GM12878 (cell line): ENCODE measurements around the gene HCRT. TPM values are rescaled to one million over a fixed set of nuclear protein-coding genes. Genes with fewer than 3 reads are reported as not detected.

Experiments used
- ATF7 ChIP-seq: fragments of 450-650 bp; IDR thresholded peaks from 2 replicates; pipeline ENCODE4 v1.6.1; 2016; ENCODE audit warnings: low read depth, mild to moderate bottlenecking
- BRCA1 ChIP-seq: IDR thresholded peaks from 2 replicates; pipeline ENCODE4 v1.6.1; 2011; ENCODE audit warnings: low read depth, low read length, improper control_type of control experiment
- CBX3 ChIP-seq: fragments of 200-600 bp; sonication (generic); IDR thresholded peaks from 2 replicates; pipeline ENCODE4 v1.6.1; 2016; ENCODE audit warnings: low read depth, borderline replicate concordance
- CHD4 ChIP-seq: fragments of 200-600 bp; sonication (generic); IDR thresholded peaks from 2 replicates; pipeline ENCODE4 v1.6.1; 2016; ENCODE audit warnings: mild to moderate bottlenecking
- CREB1 ChIP-seq: IDR thresholded peaks from 2 replicates; pipeline ENCODE4 v1.6.1; 2012; ENCODE audit warnings: low read depth, mild to moderate bottlenecking, inconsistent platforms
- DPF2 ChIP-seq: fragments of 450-650 bp; IDR thresholded peaks from 2 replicates; pipeline ENCODE4 v1.6.1; 2017; ENCODE audit warnings: mild to moderate bottlenecking
- FOS ChIP-seq: IDR thresholded peaks from 3 replicates; pipeline ENCODE4 v1.6.1; 2011; ENCODE audit warnings: borderline replicate concordance; ENCODE audit not compliant: insufficient read length; ENCODE audit errors: extremely low read depth
- GABPA ChIP-seq: IDR thresholded peaks from 2 replicates; pipeline ENCODE4 v1.6.1; 2014; ENCODE audit warnings: antibody characterized with exemption, low read depth, mild to moderate bottlenecking, inconsistent platforms
- JUNB ChIP-seq: IDR thresholded peaks from 2 replicates; pipeline ENCODE4 v1.6.1; 2016; ENCODE audit warnings: antibody characterized with exemption, mild to moderate bottlenecking
- JUND ChIP-seq: IDR thresholded peaks from 2 replicates; pipeline ENCODE4 v1.6.1; 2012; ENCODE audit warnings: low read depth, mild to moderate bottlenecking, low read length, improper control_type of control experiment, moderate library complexity
- KLF5 ChIP-seq: fragments of 450-650 bp; IDR thresholded peaks from 2 replicates; pipeline ENCODE4 v1.6.1; 2014; ENCODE audit warnings: mild to moderate bottlenecking; ENCODE audit not compliant: partially characterized antibody
- NRF1 ChIP-seq: conservative IDR thresholded peaks from 2 replicates; pipeline ENCODE4 v1.6.1; 2011; ENCODE audit warnings: mild to moderate bottlenecking, low read depth, low read length, improper control_type of control experiment
- RB1 ChIP-seq: fragments of 450-650 bp; formaldehyde crosslinking; IDR thresholded peaks from 2 replicates; pipeline ENCODE4 v1.6.1; 2017; ENCODE audit warnings: mild to moderate bottlenecking, borderline replicate concordance
- RBBP5 ChIP-seq: fragments of 200-600 bp; sonication (generic); conservative IDR thresholded peaks from 2 replicates; pipeline ENCODE4 v1.6.1; 2016
- SIX5 ChIP-seq: IDR thresholded peaks from 2 replicates; pipeline ENCODE4 v1.6.1; 2011; ENCODE audit warnings: mild to moderate bottlenecking, low read depth, low read length, moderate library complexity; ENCODE audit not compliant: severe bottlenecking
- SMC3 ChIP-seq: IDR thresholded peaks from 2 replicates; pipeline ENCODE4 v1.6.1; 2011; ENCODE audit warnings: low read length, improper control_type of control experiment, borderline replicate concordance
- STAT3 ChIP-seq: IDR thresholded peaks from 2 replicates; pipeline ENCODE4 v1.6.1; 2011; ENCODE audit warnings: low read depth, low read length, improper control_type of control experiment
- TBL1XR1 ChIP-seq: IDR thresholded peaks from 2 replicates; pipeline ENCODE4 v1.6.1; 2012; ENCODE audit warnings: low read depth, low read length, improper control_type of control experiment
- TCF3 ChIP-seq: IDR thresholded peaks from 2 replicates; pipeline ENCODE4 v1.6.1; 2012; ENCODE audit warnings: low read depth, mild to moderate bottlenecking, low read length, borderline replicate concordance; ENCODE audit not compliant: insufficient read depth
- ZBTB40 ChIP-seq: fragments of 450-650 bp; IDR thresholded peaks from 2 replicates; pipeline ENCODE4 v1.6.1; 2016; ENCODE audit warnings: mild to moderate bottlenecking, moderate library complexity, borderline replicate concordance
- ZNF217 ChIP-seq: fragments of 450-650 bp; IDR thresholded peaks from 2 replicates; pipeline ENCODE4 v1.6.1; 2017; ENCODE audit warnings: antibody characterized with exemption, mild to moderate bottlenecking
- ZNF622 ChIP-seq: fragments of 450-650 bp; IDR thresholded peaks from 2 replicates; pipeline ENCODE4 v1.6.1; 2017; ENCODE audit warnings: mild to moderate bottlenecking, inconsistent platforms
- polyA plus RNA-seq, 11 experiments: library from polyadenylated mRNA; depleted of rRNA in 4 of 11; unstranded in 6 of 11; stranded (reverse) in 5 of 11; fragments of >200 nt; fragmentation: Nextera tagmentation in 4 of 11; fragmentation: Illumina TruSeq in 1 of 11; extraction: Ambion mirVana in 4 of 11; extraction: Trizol in 1 of 11; gene quantifications; 1 replicate in 1 of 11; 2 replicates in 10 of 11; pipeline versions ENCODE4 v1.2.1 to v1.2.3, GENCODE V29; 2011 to 2016; ENCODE audit warnings: inconsistent platforms in 2 of 11, missing spikeins in 2 of 11, low read depth in 1 of 11
- total RNA-seq, 4 experiments: library from RNA; depleted of rRNA in 3 of 4; stranded (reverse); fragments of >200 nt in 3 of 4; fragmentation: Illumina TruSeq in 1 of 4; extraction: Trizol in 1 of 4; gene quantifications; 2 replicates each; pipeline versions ENCODE4 v1.2.1 to v1.2.3, GENCODE V29; 2013 to 2021
- TF ChIP-seq, protein P1 (sequence below): IDR thresholded peaks from 2 replicates; pipeline ENCODE4 v1.6.1; 2012; ENCODE audit warnings: improper control_type of control experiment, low read depth, low read length; ENCODE audit not compliant: insufficient replicate concordance

HCRT gene
- total and polyA plus RNA-seq, 10 of the 15 experiments (the other 5 are each of a cell fraction or from before 2014, with no cell fraction given): 0.41 TPM; not detected in 9

- TF ChIP-seq ZBTB40 (no peak), KLF5 (no peak), ZNF217 (no peak), CBX3 (no peak), JUND (0 out of 2 replicates have a peak, but pooled peaks have one; percentile 19), GABPA (no peak), TCF3 (no peak), BRCA1 (no peak), ATF7 (no peak), SIX5 (no peak), RB1 (peak; percentile 100), NRF1 (no peak), JUNB (no peak), CREB1 (no peak), SMC3 (peak; percentile 71; the same call in 1 of the 2 replicates), ZNF622 (no peak), DPF2 (peak; percentile 47; the same call in 1 of the 2 replicates), CHD4 (no peak), FOS (no peak), TBL1XR1 (no peak), RBBP5 (no peak), STAT3 (no peak)
- TF ChIP-seq, protein P1, sequence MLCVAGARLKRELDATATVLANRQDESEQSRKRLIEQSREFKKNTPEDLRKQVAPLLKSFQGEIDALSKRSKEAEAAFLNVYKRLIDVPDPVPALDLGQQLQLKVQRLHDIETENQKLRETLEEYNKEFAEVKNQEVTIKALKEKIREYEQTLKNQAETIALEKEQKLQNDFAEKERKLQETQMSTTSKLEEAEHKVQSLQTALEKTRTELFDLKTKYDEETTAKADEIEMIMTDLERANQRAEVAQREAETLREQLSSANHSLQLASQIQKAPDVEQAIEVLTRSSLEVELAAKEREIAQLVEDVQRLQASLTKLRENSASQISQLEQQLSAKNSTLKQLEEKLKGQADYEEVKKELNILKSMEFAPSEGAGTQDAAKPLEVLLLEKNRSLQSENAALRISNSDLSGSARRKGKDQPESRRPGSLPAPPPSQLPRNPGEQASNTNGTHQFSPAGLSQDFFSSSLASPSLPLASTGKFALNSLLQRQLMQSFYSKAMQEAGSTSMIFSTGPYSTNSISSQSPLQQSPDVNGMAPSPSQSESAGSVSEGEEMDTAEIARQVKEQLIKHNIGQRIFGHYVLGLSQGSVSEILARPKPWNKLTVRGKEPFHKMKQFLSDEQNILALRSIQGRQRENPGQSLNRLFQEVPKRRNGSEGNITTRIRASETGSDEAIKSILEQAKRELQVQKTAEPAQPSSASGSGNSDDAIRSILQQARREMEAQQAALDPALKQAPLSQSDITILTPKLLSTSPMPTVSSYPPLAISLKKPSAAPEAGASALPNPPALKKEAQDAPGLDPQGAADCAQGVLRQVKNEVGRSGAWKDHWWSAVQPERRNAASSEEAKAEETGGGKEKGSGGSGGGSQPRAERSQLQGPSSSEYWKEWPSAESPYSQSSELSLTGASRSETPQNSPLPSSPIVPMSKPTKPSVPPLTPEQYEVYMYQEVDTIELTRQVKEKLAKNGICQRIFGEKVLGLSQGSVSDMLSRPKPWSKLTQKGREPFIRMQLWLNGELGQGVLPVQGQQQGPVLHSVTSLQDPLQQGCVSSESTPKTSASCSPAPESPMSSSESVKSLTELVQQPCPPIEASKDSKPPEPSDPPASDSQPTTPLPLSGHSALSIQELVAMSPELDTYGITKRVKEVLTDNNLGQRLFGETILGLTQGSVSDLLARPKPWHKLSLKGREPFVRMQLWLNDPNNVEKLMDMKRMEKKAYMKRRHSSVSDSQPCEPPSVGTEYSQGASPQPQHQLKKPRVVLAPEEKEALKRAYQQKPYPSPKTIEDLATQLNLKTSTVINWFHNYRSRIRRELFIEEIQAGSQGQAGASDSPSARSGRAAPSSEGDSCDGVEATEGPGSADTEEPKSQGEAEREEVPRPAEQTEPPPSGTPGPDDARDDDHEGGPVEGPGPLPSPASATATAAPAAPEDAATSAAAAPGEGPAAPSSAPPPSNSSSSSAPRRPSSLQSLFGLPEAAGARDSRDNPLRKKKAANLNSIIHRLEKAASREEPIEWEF: no peak
These were observed 4.1 kb downstream of the HCRT start, which contains the start of gene KCNH4 (continued) for GRCh38 chr17:42180922-42181850.
